HG03378 (cell line): Measurements from ENCODE around the gene CCDC39.

Experiments used
- ATAC-seq: cut with Tn5 transposase; IDR thresholded peaks from one replicate; pipeline ENCODE4 v1.9.1; 2021; ENCODE audit warnings: mild to moderate bottlenecking, moderate library complexity; ENCODE audit not compliant: unreplicated experiment

Gene CCDC39

GRCh38 chr3:180679178-180680096, at the start of gene CCDC39:
TSS of gene CCDC39 (minus strand) at chr3:180679489. CDS start at chr3:180679380, 109 bp downstream.
- ATAC-seq, result peak; percentile 89

GRCh38 chr3:180720012-180720411, 40.7 kb upstream of the CCDC39 start:
- no peak for ATAC-seq

GRCh38 chr3:180707896-180708295, 28.6 kb upstream of the CCDC39 start:
- ATAC-seq, result no peak

GRCh38 chr3:180705619-180706018, 26.3 kb upstream of the CCDC39 start:
- ATAC-seq, result no peak

GRCh38 chr3:180704532-180704931, 25.2 kb upstream of the CCDC39 start:
- no peak for ATAC-seq

- no peak for ATAC-seq
These were observed 21.7 kb upstream of the CCDC39 start for GRCh38 chr3:180700941-180701340.

- no peak for ATAC-seq
These were observed 19.5 kb upstream of the CCDC39 start for GRCh38 chr3:180698760-180699270.

- no peak for ATAC-seq
These were observed 15.0 kb upstream of the CCDC39 start for GRCh38 chr3:180694321-180694720.

- ATAC-seq, result no peak
These were observed 14.4 kb upstream of the CCDC39 start for GRCh38 chr3:180693656-180694055.

- ATAC-seq, result no peak
These were observed 10.8 kb upstream of the CCDC39 start for GRCh38 chr3:180690061-180690460.

GRCh38 chr3:180684807-180685206, 5.5 kb upstream of the CCDC39 start:
- no peak for ATAC-seq

GRCh38 chr3:180683816-180684215, 4.5 kb upstream of the CCDC39 start:
- ATAC-seq, result no peak

GRCh38 chr3:180680097-180680430, 775 bp upstream of the CCDC39 start:
- peak; percentile 59 for ATAC-seq

GRCh38 chr3:180678231-180678630, 1.1 kb downstream of the CCDC39 start:
- no peak for ATAC-seq

GRCh38 chr3:180661444-180661843, 17.8 kb downstream of the CCDC39 start:
- no peak for ATAC-seq

- no peak for ATAC-seq
These were observed 22.2 kb downstream of the CCDC39 start for GRCh38 chr3:180657094-180657493.

- no peak for ATAC-seq
These were observed 22.9 kb downstream of the CCDC39 start for GRCh38 chr3:180656406-180656805.

- ATAC-seq, result no peak
These were observed 33.0 kb downstream of the CCDC39 start for GRCh38 chr3:180646187-180646790.

GRCh38 chr3:180640987-180641386, 38.3 kb downstream of the CCDC39 start:
- no peak for ATAC-seq

- no peak for ATAC-seq
These were observed 45.6 kb downstream of the CCDC39 start for GRCh38 chr3:180633722-180634121.

GRCh38 chr3:180631317-180631716, 48.0 kb downstream of the CCDC39 start:
- no peak for ATAC-seq

- no peak for ATAC-seq
These were observed 48.9 kb downstream of the CCDC39 start for GRCh38 chr3:180630371-180630770.
